ENCODE data around the gene SYNPO2.

DNA sequence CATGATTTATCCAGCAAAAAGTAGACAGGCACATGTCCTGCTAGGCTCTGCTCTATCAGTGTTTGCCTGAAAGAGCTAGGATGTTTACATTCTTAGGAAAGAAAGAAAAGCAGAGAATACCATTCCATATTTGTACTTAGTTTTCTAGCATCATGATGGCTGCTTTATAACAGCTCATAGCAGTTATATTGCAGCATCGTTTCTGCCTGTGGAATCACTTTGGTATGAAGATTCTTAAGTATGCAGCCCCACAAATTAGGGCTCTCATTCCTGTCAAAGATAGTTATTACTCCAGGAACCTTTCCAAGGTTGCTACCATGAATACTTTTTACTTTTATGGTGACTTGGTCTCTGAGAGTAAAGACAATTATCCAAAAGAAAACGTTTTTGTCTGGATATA, 128.0 kb downstream of the SYNPO2 start:
- TF ChIP-seq, protein P1, sequence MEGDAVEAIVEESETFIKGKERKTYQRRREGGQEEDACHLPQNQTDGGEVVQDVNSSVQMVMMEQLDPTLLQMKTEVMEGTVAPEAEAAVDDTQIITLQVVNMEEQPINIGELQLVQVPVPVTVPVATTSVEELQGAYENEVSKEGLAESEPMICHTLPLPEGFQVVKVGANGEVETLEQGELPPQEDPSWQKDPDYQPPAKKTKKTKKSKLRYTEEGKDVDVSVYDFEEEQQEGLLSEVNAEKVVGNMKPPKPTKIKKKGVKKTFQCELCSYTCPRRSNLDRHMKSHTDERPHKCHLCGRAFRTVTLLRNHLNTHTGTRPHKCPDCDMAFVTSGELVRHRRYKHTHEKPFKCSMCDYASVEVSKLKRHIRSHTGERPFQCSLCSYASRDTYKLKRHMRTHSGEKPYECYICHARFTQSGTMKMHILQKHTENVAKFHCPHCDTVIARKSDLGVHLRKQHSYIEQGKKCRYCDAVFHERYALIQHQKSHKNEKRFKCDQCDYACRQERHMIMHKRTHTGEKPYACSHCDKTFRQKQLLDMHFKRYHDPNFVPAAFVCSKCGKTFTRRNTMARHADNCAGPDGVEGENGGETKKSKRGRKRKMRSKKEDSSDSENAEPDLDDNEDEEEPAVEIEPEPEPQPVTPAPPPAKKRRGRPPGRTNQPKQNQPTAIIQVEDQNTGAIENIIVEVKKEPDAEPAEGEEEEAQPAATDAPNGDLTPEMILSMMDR (conservative IDR thresholded peaks at IDR 0.05), result no peak
- no peak for TF ChIP-seq EZH2 (IDR thresholded peaks at IDR 0.05; ENCODE audit: low read depth)

All from PC-9 (cell line).